HT1080 (cell line): ENCODE measurements around the gene FOSL2. TPM values are rescaled to one million over a fixed set of nuclear protein-coding genes. Genes with fewer than 3 reads are reported as not detected.

ENCODE experiments used
- DNase-seq: peaks from one replicate; pipeline ENCODE4 v3.0.0-alpha.2; 2015; ENCODE audit warnings: low read depth
- total RNA-seq: library from RNA; depleted of rRNA; stranded (reverse); fragments of >200 nt; shearing (Covaris generic); gene quantifications from 2 replicates; pipeline ENCODE4 v1.2.3, GENCODE V29; 2014

Gene FOSL2
- total RNA-seq, 1 experiment from 2014 or later = 73.5 TPM

DNA sequence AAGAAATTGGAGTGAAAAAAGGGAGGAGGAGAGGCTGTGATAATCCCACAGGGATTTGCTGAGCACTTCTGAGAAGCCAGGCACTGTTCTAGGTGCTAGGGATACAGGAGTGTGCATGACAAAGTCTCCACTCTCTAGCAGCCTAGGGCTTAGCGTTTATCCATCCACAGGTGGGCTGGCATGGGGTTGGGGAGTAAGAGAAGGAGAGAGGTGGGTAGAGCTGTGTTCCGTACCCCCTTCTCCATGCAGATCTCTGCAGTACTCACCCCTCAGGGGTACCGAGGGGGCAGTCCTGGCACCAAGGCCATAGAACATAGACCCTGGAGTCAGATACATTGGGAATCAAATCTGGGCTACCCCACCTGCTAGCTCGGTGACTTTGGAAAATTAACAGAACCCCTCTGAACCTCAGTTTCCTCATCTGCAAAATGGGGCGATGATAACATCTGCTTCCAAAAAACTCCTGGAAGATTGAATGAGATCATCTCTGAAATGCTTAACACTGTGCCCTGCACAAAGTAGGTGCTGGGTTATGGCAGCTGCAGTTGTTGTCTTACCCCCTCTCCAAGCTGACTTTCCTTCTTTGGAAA is 18.6 kb downstream of the FOSL2 start:
- DNase-seq = no peak

DNA sequence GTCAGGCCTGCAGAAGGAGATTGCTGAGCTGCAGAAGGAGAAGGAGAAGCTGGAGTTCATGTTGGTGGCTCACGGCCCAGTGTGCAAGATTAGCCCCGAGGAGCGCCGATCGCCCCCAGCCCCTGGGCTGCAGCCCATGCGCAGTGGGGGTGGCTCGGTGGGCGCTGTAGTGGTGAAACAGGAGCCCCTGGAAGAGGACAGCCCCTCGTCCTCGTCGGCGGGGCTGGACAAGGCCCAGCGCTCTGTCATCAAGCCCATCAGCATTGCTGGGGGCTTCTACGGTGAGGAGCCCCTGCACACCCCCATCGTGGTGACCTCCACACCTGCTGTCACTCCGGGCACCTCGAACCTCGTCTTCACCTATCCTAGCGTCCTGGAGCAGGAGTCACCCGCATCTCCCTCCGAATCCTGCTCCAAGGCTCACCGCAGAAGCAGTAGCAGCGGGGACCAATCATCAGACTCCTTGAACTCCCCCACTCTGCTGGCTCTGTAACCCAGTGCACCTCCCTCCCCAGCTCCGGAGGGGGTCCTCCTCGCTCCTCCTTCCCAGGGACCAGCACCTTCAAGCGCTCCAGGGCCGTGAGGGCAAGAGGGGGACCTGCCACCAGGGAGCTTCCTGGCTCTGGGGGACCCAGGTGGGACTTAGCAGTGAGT is 19.4 kb downstream of the FOSL2 start:
- DNase-seq = no peak

DNA sequence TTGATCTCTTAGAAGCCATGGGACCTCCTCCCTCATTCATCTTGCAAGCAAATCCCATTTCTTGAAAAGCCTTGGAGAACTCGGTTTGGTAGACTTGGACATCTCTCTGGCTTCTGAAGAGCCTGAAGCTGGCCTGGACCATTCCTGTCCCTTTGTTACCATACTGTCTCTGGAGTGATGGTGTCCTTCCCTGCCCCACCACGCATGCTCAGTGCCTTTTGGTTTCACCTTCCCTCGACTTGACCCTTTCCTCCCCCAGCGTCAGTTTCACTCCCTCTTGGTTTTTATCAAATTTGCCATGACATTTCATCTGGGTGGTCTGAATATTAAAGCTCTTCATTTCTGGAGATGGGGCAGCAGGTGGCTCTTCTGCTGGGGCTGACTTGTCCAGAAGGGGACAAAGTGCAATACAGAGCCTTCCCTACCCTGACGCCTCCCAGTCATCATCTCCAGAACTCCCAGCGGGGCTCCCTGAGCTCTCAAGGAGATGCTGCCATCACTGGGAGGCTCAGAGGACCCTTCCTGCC is 20.0 kb downstream of the FOSL2 start:
- no peak for DNase-seq

DNA sequence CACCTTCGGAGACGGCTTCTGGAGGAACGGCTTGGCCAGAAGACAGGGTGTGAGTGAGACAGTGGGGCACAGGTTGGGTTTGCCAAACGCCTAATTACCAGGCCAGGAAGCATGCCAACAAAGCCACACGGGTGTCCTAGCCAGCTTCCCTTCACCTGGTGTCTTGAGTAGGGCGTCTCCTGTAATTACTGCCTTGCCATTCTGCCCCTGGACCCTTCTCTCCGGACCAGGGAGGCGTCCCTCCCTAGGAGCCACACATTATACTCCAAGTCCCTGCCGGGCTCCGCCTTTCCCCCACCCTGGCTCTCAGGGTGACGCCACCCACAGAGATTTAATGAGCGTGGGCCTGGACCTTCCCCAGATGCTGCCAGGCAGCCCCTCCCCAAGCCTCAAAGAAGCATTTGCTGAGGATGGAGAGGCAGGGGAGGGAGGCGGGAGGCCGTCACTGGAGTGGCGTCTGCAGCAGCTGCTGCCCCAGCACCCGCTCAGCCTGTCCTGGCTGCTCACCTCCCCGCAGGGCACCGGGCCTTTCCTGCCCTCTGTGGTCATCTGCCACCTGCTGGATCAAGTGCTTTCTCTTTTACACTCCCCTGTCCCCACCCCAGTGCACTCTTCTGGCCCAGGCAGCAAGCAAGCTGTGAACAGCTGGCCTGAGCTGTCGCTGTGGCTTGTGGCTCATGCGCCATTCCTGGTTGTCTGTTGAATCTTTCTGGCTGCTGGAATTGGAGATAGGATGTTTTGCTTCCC is 20.7 kb downstream of the FOSL2 start:
- no peak for DNase-seq

DNA sequence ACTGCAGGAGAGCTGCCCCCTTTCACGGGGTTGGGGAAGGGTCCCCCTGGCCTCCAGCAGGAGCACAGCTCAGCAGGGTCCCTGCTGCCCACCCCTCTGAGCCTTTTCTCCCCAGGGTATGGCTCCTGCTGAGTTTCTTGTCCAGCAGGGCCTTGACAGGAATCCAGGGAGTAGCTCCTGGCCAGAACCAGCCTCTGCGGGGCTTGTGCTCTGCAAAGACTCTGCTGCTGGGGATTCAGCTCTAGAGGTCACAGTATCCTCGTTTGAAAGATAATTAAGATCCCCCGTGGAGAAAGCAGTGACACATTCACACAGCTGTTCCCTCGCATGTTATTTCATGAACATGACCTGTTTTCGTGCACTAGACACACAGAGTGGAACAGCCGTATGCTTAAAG is 21.2 kb downstream of the FOSL2 start:
- no peak for DNase-seq

DNA sequence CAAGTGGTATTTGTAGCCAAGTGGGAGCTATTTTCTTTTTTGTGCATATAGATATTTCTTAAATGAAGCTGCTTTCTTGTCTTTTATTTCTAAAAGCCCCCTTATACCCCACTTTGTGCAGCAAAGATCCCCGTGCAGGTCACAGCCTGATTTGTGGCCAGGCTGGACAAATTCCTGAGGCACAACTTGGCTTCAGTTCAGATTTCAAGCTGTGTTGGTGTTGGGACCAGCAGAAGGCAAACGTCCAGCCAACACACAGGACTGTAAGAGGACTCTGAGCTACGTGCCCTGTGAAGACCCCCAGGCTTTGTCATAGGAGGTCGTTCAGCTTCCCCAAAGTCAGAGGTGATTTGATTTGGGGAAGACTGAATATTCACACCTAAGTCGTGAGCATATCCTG is 21.9 kb downstream of the FOSL2 start:
- DNase-seq = no peak

DNA sequence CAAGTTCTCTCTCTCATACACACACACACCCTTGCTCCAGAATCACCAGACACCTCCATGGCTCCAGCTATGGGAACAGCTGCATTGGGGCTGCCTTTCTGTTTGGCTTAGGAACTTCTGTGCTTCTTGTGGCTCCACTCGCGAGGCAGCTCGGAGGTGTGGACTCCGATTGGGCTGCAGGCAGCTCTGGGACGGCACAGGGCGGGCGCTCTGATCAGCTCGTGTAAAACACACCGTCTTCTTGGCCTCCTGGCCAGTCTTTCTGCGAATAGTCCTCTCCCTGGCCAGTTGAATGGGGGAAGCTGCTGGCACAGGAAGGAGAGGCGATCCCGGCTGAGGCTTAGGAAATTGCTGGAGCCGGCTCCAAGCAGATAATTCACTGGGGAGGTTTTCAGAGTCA is 22.4 kb downstream of the FOSL2 start:
- DNase-seq = no peak

DNA sequence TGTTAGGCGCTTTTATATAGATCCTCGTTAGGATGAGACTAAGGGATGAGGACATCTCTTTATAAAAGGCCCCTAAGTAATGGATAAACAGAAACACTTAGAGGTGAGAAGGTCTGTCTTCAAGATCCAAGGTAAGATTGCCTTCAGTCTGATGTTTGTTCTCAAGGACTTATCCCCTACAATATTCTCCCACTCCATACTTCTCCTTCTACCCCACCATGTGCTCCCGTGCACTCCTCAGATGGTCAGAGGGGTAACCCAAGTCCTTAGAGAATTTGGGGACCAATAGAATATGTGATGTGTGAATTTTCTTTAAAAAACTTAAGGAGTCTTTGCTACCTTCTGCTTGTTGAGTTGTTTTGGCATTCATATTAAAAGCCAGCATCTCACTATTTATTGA is 23.1 kb downstream of the FOSL2 start:
- no peak for DNase-seq

DNA sequence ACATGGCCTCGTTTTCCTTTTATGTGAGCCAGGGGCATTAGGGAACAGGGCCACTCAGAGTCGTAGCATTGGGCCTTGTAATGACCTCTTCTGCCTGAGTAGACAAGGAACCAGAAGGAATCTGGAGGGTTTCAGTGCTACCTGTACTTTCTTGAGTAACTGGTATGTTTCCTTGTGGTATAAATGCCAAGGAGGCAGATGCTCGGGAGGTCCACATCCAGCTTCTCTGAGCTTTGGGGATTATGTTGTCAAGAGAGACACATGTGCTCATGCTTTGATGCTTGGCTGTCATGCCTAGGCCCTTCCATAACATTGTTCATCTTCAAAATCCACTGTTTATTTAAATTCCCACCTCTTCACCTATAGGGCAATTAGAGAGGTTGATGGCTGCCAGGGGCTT is 26.3 kb downstream of the FOSL2 start:
- DNase-seq = no peak

DNA sequence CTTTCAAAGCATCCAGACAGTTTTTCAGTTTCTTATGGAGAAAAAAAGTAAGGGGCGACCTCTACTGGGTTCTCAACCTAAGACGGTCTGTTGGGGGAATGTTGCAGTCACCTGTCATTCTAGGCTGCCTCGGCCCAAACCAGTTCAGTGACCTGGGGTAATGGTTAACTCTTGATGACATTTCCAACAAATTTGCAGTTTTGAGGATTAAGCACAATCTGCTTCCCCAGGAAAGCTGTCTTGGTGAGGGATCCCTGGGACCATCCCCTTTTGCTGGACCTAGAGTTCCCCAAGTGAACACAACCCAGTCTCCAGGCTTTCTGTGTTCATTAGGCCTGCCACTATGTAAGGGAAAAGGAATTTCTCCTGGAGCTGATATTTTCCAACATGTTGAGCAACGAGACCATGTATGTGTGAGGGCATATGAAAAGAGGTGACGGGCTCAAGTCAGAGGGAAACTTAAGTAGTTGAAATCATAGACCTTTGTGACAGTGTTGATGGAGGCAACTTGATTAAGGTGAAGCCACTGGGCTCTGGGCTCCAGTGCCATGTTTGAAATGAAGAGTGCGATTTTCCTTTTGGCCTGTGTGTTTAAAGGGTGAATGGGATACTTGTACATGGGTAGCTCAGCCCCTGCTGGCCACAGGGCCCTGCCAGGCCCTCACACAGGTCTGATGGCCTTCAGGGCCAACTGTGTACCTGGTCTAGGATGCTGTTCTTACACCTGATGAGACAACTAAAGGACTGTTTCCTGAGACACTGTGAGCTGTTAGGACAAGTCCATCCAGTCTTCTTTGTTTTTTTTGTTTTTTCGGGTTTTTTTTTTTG is 27.0 kb downstream of the FOSL2 start:
- no peak for DNase-seq

DNA sequence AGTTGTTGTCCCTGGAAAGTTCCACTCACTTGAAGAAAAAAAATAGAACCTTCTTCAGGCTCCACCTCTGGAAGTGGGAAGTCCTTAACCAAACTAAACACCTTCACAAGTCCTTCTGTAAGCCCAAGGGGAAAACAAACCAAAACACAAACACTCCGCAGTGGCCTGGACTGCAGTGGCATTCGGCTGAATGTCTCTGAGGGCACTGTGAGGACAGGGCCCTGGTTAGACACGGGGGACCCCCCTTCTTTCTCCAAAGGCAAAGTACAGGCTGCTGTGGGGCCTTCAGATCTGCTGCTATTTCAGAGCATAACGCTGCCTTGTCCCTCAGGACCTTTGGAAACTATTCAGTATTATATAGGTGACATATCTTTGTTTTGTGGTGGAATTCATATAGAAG is 28.1 kb downstream of the FOSL2 start:
- DNase-seq = no peak

DNA sequence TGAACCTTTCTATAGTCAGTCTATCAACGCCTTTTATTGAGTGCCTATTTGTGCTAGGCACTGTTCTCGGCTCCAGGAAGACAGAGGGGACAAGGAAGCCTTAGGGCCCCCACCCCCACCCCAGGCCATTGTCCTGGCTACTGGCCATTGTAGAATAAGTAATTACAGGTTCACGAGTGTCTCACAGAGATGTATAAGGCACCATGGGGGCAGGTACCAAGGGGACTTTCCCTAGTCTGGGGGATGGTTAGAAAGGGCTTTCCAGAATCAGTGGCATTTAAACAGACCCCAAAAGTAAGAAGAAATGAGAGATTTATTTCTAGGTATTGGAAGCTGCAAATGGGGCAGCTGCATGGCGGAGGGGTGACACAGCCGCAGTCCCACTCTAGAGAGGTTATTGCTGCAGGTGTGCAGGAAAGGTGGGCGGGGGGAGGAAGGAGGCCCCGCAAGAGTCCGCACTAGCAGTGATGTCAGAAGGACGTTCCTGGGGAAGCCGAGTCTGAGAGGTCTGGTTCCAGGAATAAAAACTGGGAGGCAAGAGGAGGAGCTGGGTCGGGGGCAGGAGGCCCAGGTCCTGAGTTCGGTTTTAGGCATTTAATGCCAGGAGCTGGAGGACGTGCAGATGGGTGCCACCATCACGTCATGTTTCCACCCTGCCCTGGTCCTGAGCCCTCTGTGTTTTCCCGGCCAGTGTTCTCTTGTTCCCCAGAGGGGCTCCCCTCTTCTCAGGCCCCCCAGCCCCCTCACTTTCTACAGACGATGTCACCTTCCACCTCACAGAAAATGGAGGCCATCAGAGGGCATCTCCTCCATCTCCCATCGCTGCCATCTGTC is 30.5 kb downstream of the FOSL2 start:
- no peak for DNase-seq

DNA sequence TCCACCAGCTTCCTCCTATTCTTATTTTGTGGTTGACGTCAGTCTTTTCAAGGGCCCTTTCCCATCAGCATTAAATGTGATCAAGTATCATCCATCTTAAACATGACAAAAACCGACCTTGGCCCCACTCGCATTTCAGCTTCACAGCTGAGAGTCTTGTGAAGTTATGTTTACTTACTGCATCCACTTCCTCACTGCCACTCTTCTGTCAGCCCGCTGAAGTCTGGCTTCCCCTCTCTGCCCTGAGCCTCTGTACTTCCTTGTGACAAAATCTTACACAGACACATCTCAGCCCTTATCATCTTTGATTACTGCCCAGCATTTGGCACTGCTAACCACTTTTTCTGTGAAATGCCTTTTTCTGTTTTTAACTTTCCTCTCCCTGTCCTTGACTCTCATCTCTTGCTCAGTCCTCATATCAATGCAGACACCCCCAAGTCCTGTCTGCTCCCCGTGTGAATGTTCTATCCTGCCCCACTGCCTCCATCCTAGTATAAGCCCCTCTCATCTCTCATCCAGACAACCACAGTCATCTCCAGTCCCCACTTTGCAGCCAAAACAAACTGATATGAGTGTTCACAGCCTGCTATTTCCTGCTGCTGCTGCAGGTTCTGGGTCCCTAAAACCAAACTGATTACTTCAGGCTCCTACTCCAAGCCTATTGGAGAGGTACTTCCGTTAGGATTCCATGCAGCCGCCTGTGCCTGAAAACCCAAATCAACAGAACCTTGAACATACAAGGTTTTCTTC is 31.4 kb downstream of the FOSL2 start:
- DNase-seq = no peak

DNA sequence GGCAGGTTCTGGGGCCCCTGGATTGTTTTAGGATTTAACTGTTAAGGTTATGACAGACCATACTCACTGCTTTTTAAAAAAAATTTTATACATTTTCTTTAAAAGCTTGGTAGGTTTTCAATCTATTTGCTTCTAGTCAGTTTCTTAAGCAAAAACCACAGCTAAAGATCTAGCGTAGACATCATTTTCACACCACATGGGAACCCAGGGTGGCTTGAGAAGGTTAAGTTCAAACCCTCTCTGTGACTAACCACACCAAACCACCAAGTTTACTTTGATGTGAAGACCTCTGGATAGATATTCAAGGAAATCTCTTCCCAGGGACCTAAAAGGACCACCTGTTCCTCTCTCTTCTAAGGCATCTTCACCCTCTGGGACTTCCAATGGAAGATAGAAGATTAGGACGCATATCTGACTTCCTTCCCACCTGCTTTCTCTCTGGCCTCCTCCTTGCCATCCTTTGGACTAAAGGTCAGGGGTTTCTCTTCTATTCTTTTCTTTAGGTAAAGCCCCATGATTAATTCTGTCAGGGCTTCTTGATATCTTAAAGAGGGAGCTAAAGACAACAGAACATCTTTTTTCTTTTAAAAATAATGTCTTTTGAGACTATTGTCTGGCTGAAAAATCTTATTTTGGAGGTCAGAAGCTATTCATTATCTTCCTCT is 32.3 kb downstream of the FOSL2 start:
- no peak for DNase-seq

DNA sequence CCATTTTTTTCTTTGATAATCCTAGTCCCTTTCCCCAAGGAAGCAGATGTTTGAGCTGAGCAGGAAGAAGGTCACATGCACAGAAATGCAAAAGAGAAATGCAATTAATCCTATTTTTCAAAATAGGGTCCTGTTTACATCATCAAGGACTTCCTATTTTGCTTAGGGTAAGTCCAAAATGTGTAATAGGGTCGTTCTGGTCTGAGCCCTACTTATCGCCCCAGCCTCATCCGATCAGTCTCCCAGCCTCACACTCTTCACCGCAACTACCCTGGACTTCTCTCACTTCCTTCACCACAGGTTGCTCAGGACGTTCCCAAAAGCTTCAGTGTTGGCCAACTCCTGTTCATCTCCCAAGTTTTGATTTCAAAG is 32.8 kb downstream of the FOSL2 start:
- DNase-seq = no peak

DNA sequence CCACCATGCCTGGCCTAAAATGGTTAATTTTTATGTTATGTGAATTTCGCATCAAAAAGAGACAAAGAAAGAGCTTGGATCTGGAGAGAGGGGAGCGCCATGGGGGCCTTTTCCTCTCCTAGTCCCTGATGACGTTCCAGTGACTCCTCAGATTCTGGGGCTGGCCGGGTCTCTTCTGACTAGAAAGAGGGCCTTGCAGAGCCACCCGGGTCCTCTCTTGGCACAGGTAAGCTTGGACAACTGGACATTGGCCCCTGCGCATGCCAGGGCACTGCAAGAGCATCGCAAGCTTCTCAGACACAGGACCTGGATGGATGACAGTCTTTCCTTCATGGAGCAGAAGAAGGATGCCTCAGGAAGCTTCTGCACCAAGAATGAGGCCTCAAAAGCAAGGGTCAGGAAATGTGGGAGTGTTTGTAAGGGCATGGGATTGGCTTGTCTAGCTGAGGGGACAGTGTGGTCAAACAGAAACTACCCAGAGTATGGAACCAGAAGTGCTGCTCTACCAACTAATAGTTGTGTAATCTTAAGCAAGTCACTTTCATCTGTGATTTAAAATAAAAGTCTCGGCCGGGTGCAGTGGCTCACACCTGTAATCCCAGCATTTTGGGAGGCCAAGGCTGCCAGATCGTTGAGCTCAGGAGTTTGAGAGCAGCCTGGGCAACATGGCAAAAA is 35.2 kb downstream of the FOSL2 start:
- no peak for DNase-seq

DNA sequence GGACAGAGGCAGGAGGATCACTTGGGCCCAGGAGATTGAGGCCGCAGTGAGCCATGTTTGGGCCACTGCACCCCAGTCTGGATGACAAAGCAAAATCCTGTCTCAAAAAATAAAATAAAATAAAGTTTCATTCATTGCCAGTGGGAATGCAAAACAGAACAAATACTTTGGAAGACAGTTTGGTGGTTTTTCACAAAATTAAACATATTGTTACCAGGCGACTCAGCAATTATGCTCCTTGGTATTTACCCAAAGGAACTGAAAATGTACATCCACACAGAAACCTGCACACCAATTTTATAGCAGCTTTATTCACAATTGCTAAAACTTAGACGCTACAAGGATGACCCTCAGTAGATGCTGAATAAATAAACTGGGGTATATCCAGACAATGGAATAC is 35.8 kb downstream of the FOSL2 start:
- no peak for DNase-seq

DNA sequence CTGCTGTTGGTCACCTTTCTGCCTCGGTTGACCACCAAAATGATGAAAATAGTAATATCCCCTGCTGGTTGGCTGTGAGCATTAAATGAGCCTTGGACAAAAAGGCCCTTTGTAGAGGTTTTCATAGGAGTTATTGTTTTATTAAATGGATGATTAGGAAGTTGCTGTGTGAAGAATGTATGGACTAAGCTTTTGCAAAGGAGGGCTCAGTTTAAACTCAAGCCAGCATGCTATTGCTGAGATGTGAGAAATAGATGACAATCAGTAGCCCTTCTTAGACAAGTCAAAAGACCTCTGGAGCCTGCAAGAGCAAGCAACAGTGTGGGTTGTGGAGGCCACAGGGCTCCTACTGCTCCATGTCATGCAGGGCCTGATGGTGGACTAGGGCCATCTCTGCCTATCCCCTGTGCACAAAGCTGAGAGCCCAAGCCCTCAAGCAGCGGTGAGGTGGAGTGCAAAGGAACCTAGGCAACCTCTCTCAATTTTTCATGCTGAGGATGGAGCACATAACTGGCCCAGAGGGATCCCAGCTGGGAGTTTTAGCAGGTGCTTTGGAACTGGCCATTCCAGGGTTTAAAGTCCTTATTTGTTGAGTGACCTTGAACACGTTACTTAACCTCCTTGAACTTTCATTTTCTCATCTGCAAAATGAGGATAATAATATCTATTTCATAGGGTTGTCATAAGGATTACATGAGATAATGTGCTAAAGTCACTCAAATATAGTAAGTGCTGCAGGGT is 37.1 kb downstream of the FOSL2 start:
- no peak for DNase-seq
